Esophagus squamous epithelium (tissue), 5 donors: ENCODE results near the gene MFF. TPM values are rescaled to one million over a fixed set of nuclear protein-coding genes. Genes with fewer than 3 reads are reported as not detected.

Source experiments
- DNase-seq: peaks from one replicate; lab custom pipeline; 2025; lab: John Stamatoyannopoulos, UW
- H3K27ac ChIP-seq, 4 donors: fragments of 200-600 bp; sonication (generic); one replicate each; pipeline ENCODE4 v1.5.1; 2016 to 2019; ENCODE audit warnings: mild to moderate bottlenecking in 1 of 4
- H3K27me3 ChIP-seq, 4 donors: fragments of 200-600 bp; sonication (generic); 1 replicate in 3 of 4; 2 replicates in 1 of 4; pipeline versions ENCODE4 v1.5.1 to v1.6.0; 2017 to 2021; ENCODE audit warnings: antibody characterized with exemption in 1 of 4
- H3K36me3 ChIP-seq, 3 donors: fragments of 200-600 bp; sonication (generic); one replicate each; pipeline ENCODE4 v1.5.1; 2016 to 2019
- H3K4me1 ChIP-seq, 3 donors: fragments of 200-600 bp; sonication (generic); one replicate each; pipeline ENCODE4 v1.5.1; 2017 to 2019
- H3K4me3 ChIP-seq, 4 donors: fragments of 200-600 bp; sonication (generic); 1 replicate in 3 of 4; 2 replicates in 1 of 4; pipeline ENCODE4 v1.5.1; 2016 to 2019; ENCODE audit warnings: mild to moderate bottlenecking in 2 of 4, moderate library complexity in 1 of 4
- H3K9me3 ChIP-seq, 3 donors: fragments of 200-600 bp; sonication (generic); one replicate each; pipeline ENCODE4 v1.5.1; 2016 to 2019
- POLR2A ChIP-seq, 4 donors: fragments of 450-650 bp; IDR thresholded peaks; one replicate each; pipeline ENCODE4 v1.6.1; 2017; ENCODE audit warnings: antibody characterized with exemption in 4 of 4, mild to moderate bottlenecking in 4 of 4, moderate library complexity in 3 of 4
- WGBS, 2 donors: methylation state at CpG; one replicate each; pipeline ENCODE4 v1.1.5; 2018; 5-methylcytosine and 5-hydroxymethylcytosine counted together
- intact Hi-C: fragments of 100-400 bp; cut with DNase I; formaldehyde crosslinking; loops from one replicate; pipeline ENCODE4 v1.15.0; 2022
- total RNA-seq, 4 donors: library from RNA; depleted of rRNA; stranded (reverse); fragments of >200 nt; gene quantifications; one replicate each; pipeline ENCODE4 v1.1.0, GENCODE V29; 2016
- TF ChIP-seq, protein P1 (sequence below), 6 experiments: fragments of 450-650 bp in 4 of 6; fragments of 200-600 bp in 2 of 6; sonication (generic) in 2 of 6; IDR thresholded peaks; one replicate each; pipeline ENCODE4 v1.5.1; 2016 to 2019; ENCODE audit warnings: antibody characterized with exemption in 6 of 6, mild to moderate bottlenecking in 4 of 6, moderate library complexity in 4 of 6
- donor health status: DM: yes; HTN: yes; CAD: no.

Gene MFF
- total RNA-seq, 4 donors from 2014 or later, result 66.8 to 91.0 (median 84.8) TPM

- intact Hi-C loops, result no loop called here
- Histone ChIP-seq H3K4me1 (peaks cover 0 to 6% (median 0%) of the 10 kb centered on the region in 3 donors), H3K9me3 (no peaks in the 10 kb centered on the region), H3K27me3 (no peaks in the 10 kb centered on the region), H3K4me3 (no peak overlapping the region), H3K27ac (no peak overlapping the region), H3K36me3 (no peaks in the 10 kb centered on the region)
- 59 to 77% methylated on average over 4 of the region's 4 CpGs for WGBS, 2 donors
- TF ChIP-seq, protein P1, sequence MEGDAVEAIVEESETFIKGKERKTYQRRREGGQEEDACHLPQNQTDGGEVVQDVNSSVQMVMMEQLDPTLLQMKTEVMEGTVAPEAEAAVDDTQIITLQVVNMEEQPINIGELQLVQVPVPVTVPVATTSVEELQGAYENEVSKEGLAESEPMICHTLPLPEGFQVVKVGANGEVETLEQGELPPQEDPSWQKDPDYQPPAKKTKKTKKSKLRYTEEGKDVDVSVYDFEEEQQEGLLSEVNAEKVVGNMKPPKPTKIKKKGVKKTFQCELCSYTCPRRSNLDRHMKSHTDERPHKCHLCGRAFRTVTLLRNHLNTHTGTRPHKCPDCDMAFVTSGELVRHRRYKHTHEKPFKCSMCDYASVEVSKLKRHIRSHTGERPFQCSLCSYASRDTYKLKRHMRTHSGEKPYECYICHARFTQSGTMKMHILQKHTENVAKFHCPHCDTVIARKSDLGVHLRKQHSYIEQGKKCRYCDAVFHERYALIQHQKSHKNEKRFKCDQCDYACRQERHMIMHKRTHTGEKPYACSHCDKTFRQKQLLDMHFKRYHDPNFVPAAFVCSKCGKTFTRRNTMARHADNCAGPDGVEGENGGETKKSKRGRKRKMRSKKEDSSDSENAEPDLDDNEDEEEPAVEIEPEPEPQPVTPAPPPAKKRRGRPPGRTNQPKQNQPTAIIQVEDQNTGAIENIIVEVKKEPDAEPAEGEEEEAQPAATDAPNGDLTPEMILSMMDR (IDR thresholded peaks at IDR 0.05), result no peak
- no peak for TF ChIP-seq POLR2A (IDR thresholded peaks at IDR 0.05)
- no peak for DNase-seq
Observed at GRCh38 chr2:227310756-227311110, 14.3 kb upstream of the MFF start.

DNA sequence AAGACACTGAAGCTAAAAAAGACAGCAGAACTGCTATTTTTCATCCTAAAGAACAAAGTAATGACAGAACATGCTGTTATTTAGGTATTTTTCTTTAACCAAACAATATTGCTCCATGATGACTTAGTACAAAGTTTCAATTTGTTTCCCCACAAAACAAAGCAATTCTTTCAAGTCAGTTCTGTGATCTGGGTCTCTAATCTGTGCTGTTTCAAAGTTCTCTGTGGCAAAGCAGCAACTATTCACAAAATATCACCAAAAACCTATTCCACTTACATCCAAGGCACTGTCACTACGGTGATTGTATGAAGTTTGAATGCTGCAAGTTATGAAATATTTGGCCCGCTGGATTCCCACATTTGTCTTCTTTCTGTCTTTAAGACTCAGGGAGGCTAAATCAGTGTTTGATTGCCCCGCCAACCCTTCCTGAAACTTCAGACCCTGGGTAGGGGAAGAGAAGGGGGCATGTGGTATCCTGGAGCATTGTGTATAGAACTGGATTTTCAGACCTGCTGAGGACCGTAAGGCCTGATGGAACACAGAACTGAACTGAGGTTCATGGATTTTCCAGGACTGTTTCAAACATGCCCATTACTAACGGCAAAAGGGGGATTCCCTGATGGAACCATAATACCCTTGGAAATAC lies 13.1 kb upstream of the MFF start:
- WGBS, 2 donors, result 83 to 89% methylated on average over 5 of the region's 5 CpGs
- Histone ChIP-seq H3K4me1 (peaks cover 0 to 6% (median 0%) of the 10 kb centered on the region in 3 donors), H3K9me3 (no peaks in the 10 kb centered on the region), H3K36me3 (no peaks in the 10 kb centered on the region), H3K4me3 (no peak overlapping the region), H3K27me3 (no peaks in the 10 kb centered on the region), H3K27ac (no peak overlapping the region)
- DNase-seq, result no peak
- intact Hi-C loops, result no loop called here
- TF ChIP-seq POLR2A (IDR thresholded peaks at IDR 0.05), result no peak

DNA sequence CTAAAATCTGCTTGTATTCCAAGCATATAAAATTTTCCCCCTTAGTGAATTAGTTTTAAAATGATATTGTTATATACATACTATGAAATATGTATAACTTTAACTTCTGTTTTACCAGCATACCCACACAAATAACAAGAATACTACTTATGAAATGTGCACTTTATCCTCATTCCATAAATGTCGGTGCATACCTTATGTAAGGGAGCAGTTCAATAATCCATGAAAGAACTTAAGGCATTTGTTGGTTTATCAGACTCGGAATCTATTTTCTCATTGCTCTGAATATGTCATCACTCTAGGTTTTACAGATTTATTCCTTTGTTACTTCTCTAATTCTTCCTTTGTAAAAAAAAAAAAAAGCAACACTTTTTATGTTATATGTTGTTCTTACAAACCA lies 12.5 kb upstream of the MFF start:
- H3K27ac ChIP-seq, result no peak overlapping the region
- H3K36me3 ChIP-seq, result no peaks in the 10 kb centered on the region
- no peaks in the 10 kb centered on the region for H3K27me3 ChIP-seq
- 40 to 48% methylated on average over 2 of the region's 2 CpGs for WGBS, 2 donors
- intact Hi-C loops, result no loop called here
- peaks cover 0 to 6% (median 0%) of the 10 kb centered on the region in 3 donors for H3K4me1 ChIP-seq
- TF ChIP-seq, protein P1 (IDR thresholded peaks at IDR 0.05), result no peak
- TF ChIP-seq POLR2A (IDR thresholded peaks at IDR 0.05), result no peak
- DNase-seq, result no peak
- no peaks in the 10 kb centered on the region for H3K9me3 ChIP-seq
- H3K4me3 ChIP-seq, result no peak overlapping the region

- Histone ChIP-seq H3K9me3 (no peaks in the 10 kb centered on the region), H3K36me3 (no peaks in the 10 kb centered on the region), H3K4me3 (no peak overlapping the region), H3K4me1 (peaks cover 0 to 6% (median 0%) of the 10 kb centered on the region in 3 donors), H3K27ac (no peak overlapping the region), H3K27me3 (no peaks in the 10 kb centered on the region)
- 81 to 89% methylated on average over 1 of the region's 1 CpG for WGBS, 2 donors
- TF ChIP-seq POLR2A (IDR thresholded peaks at IDR 0.05), result no peak
- TF ChIP-seq, protein P1 (IDR thresholded peaks at IDR 0.05), result no peak
- no peak for DNase-seq
- intact Hi-C loops, result no loop called here
Observed at GRCh38 chr2:227313310-227313709, 11.7 kb upstream of the MFF start.

- Histone ChIP-seq H3K27me3 (no peaks in the 10 kb centered on the region), H3K4me1 (no peaks in the 10 kb centered on the region), H3K27ac (no peak overlapping the region), H3K9me3 (no peaks in the 10 kb centered on the region), H3K36me3 (no peaks in the 10 kb centered on the region), H3K4me3 (no peak overlapping the region)
- WGBS, 2 donors, result 96 to 100% methylated on average over 2 of the region's 2 CpGs
- TF ChIP-seq, protein P1 (IDR thresholded peaks at IDR 0.05), result no peak
- no peak for TF ChIP-seq POLR2A (IDR thresholded peaks at IDR 0.05)
- no peak for DNase-seq
- intact Hi-C loops, result no loop called here
Observed at GRCh38 chr2:227317834-227318233, 7.2 kb upstream of the MFF start.
